Neural progenitor cell (in vitro differentiated cells): Measurements from ENCODE around the gene ARID3A. TPM values are rescaled to one million over a fixed set of nuclear protein-coding genes. Genes with fewer than 3 reads are reported as not detected.
"Not testable (repeated sequence)": the region's sequence is repeated elsewhere in the genome, so short reads cannot be mapped to it uniquely, and the experiment has no call there.

Source experiments
- DNase-seq: peaks from one replicate; pipeline ENCODE4 v3.0.0-alpha.2; 2016; ENCODE audit warnings: low spot score
- H2AFZ ChIP-seq: fragments of 200-600 bp; sonication (generic); replicated peaks from 2 replicates; pipeline ENCODE4 v1.6.1; 2016; ENCODE audit warnings: antibody characterized with exemption
- H3F3A ChIP-seq: fragments of 200-600 bp; sonication (generic); 2 replicates; pipeline ENCODE4 v1.6.1; 2016; ENCODE audit warnings: antibody characterized with exemption, low read depth
- H3K27ac ChIP-seq: fragments of 200-600 bp; sonication (generic); 2 replicates; pipeline ENCODE4 v1.5.1; 2016; ENCODE audit warnings: mild to moderate bottlenecking
- H3K27me3 ChIP-seq: fragments of 200-600 bp; sonication (generic); 2 replicates; pipeline ENCODE4 v1.6.1; 2016; ENCODE audit warnings: mild to moderate bottlenecking, moderate library complexity
- H3K36me3 ChIP-seq: fragments of 200-600 bp; sonication (generic); 2 replicates; pipeline ENCODE4 v1.5.1; 2016
- H3K4me1 ChIP-seq: fragments of 200-600 bp; sonication (generic); 2 replicates; pipeline ENCODE4 v1.6.1; 2016; ENCODE audit warnings: mixed run types
- H3K4me2 ChIP-seq: fragments of 200-600 bp; sonication (generic); 2 replicates; pipeline ENCODE4 v1.6.1; 2016
- H3K4me3 ChIP-seq: fragments of 200-600 bp; sonication (generic); 2 replicates; pipeline ENCODE4 v1.5.1; 2016
- H3K79me2 ChIP-seq: fragments of 200-600 bp; sonication (generic); 2 replicates; pipeline ENCODE4 v1.6.1; 2016; ENCODE audit warnings: low read depth
- H3K9ac ChIP-seq: fragments of 200-600 bp; sonication (generic); 2 replicates; pipeline ENCODE4 v1.6.1; 2016
- H3K9me3 ChIP-seq: fragments of 200-600 bp; sonication (generic); 2 replicates; pipeline ENCODE4 v1.5.1; 2016; ENCODE audit warnings: low read depth
- H4K20me1 ChIP-seq: fragments of 200-600 bp; sonication (generic); 2 replicates; pipeline ENCODE4 v1.6.1; 2016; ENCODE audit warnings: low read depth
- H3K27ac Mint-ChIP-seq: 3 replicates; pipeline ENCODE4 v1.8.0; 2021; ENCODE audit warnings: mixed read lengths
- H3K27me3 Mint-ChIP-seq: 2 replicates; pipeline ENCODE4 v1.8.0; 2022; ENCODE audit warnings: low read depth, mild to moderate bottlenecking, inconsistent platforms, moderate library complexity, mixed read lengths; ENCODE audit not compliant: insufficient read depth
- H3K36me3 Mint-ChIP-seq: 3 replicates; pipeline ENCODE4 v1.8.0; 2021; ENCODE audit warnings: mixed read lengths
- H3K4me1 Mint-ChIP-seq: 3 replicates; pipeline ENCODE4 v1.8.0; 2021; ENCODE audit warnings: mixed read lengths
- H3K4me3 Mint-ChIP-seq: 3 replicates; pipeline ENCODE4 v1.8.0; 2021; ENCODE audit warnings: mild to moderate bottlenecking, moderate library complexity, mixed read lengths
- H3K9me3 Mint-ChIP-seq: 3 replicates; pipeline ENCODE4 v1.8.0; 2020; ENCODE audit warnings: mixed read lengths
- CTCF ChIP-seq: fragments of 200-600 bp; sonication (generic); IDR thresholded peaks from 2 replicates; pipeline ENCODE4 v1.5.1; 2017; ENCODE audit warnings: antibody characterized with exemption, mild to moderate bottlenecking
- EZH2 ChIP-seq: fragments of 200-600 bp; sonication (generic); IDR thresholded peaks from 2 replicates; pipeline ENCODE4 v1.6.1; 2017; ENCODE audit warnings: antibody characterized with exemption, mild to moderate bottlenecking, moderate library complexity
- EZH2phosphoT487 ChIP-seq: fragments of 200-600 bp; sonication (generic); IDR thresholded peaks from 2 replicates; pipeline ENCODE4 v1.6.1; 2017; ENCODE audit warnings: antibody characterized with exemption
- total RNA-seq: library from RNA; depleted of rRNA; stranded (reverse); fragments of >200 nt; gene quantifications from 2 replicates; pipeline ENCODE4 v1.2.3, GENCODE V29; 2015; ENCODE audit warnings: low replicate concordance

The ARID3A gene
- total RNA-seq, 1 donor from 2014 or later = 25.5 TPM

DNA sequence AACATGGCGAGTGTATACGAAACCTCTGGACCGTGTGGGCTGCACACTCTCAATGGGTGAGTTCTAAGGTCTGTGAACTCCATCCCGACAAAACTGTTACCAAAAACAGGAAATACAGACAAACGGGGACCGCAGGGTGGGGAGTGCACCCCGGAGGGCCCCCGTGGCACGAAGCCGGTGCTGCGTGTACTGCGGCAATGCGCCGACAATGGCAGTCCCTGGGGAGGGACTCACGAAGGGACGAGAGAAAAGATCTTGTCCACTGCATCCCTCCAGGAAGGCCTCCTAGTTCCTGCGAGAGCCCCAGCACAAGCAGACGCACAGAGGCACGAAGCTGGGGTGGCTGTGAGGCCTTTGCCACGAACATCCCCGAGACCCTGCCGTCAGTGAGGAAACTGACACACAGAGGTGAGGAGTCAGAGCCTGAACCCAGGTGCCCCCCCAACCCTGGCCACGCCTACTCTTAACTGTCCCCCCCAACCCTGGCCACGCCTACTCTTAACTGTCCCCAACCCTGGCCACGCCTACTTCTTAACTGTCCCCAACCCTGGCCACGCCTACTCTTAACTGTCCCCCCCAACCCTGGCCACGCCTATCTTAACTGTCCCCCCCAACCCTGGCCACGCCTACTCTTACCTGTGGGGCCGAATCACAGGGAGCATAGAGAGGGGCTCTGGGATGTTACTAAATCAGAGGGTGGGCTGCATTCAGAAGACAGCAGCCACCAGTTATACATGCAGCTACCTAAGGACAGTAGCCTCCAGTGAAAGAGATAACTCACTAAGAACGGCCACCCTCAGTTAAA, 37.1 kb upstream of the ARID3A start:
- peaks cover 16% of the 10 kb centered on the region for H3K27me3 Mint-ChIP-seq
- H3K9me3 Mint-ChIP-seq = no peaks in the 10 kb centered on the region
- Histone ChIP-seq H3K4me1 (no peaks in the 10 kb centered on the region), H3K9me3 (no peaks in the 10 kb centered on the region), H3K4me2 (no peak overlapping the region), H3K27ac (no peak overlapping the region), H3K36me3 (no peaks in the 10 kb centered on the region), H4K20me1 (peaks cover 6% of the 10 kb centered on the region), H3K9ac (no peak overlapping the region), H2AFZ (no peak overlapping the region), H3K79me2 (peaks cover 15% of the 10 kb centered on the region), H3F3A (peaks cover 5% of the 10 kb centered on the region), H3K27me3 (no peaks in the 10 kb centered on the region), H3K4me3 (no peak overlapping the region)
- H3K27ac Mint-ChIP-seq = no peak overlapping the region
- H3K4me1 Mint-ChIP-seq = peaks cover 9% of the 10 kb centered on the region
- peak overlapping the region; percentile 64 for H3K4me3 Mint-ChIP-seq
- DNase-seq = no peak
- TF ChIP-seq CTCF = no peak
- TF ChIP-seq EZH2 = no peak
- TF ChIP-seq EZH2phosphoT487 = no peak
- peaks cover 7% of the 10 kb centered on the region for H3K36me3 Mint-ChIP-seq

DNA sequence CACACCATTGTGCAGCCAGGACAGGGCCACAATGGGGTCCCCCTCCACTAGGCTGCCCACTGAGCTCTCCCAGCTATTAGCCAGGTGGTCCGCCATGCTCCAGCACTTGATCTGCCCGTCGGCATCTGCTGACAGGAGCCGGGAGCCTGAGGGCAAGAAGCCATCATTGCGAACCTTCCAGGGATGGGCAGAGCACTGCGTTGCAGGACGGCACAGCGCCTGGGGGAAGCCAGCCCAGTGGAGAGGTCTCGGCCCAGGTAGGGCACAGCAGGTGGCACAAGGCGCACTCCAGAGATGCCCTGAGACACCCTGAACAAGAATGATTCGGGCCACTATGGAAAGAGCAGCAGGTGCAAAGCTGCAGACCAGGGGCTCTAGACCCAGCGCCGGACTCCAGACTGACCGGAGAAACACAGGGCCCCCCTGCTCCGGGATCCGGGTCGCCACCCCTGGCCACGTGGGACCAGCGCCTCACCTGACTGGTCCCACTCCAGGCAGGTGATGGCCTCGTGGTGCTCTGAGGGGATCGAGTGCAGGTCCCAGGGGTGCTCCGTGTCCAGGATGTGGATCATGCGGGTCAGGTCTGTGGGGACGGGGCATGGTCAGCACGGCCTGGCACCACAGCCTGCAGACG, 36.1 kb upstream of the ARID3A start:
- Histone ChIP-seq H3K4me3 (no peak overlapping the region), H3K27ac (no peak overlapping the region), H3K9me3 (no peaks in the 10 kb centered on the region), H3K36me3 (no peaks in the 10 kb centered on the region), H3K9ac (no peak overlapping the region), H2AFZ (no peak overlapping the region), H4K20me1 (peaks cover 6% of the 10 kb centered on the region), H3F3A (peaks cover 14% of the 10 kb centered on the region), H3K27me3 (no peaks in the 10 kb centered on the region), H3K4me1 (no peaks in the 10 kb centered on the region), H3K4me2 (no peak overlapping the region), H3K79me2 (peaks cover 15% of the 10 kb centered on the region)
- no peak overlapping the region for H3K27ac Mint-ChIP-seq
- H3K9me3 Mint-ChIP-seq = no peaks in the 10 kb centered on the region
- peak overlapping the region; percentile 60 for H3K4me3 Mint-ChIP-seq
- peaks cover 9% of the 10 kb centered on the region for H3K4me1 Mint-ChIP-seq
- no peak for TF ChIP-seq EZH2
- no peak for TF ChIP-seq EZH2phosphoT487
- no peak for TF ChIP-seq CTCF
- peaks cover 16% of the 10 kb centered on the region for H3K27me3 Mint-ChIP-seq
- H3K36me3 Mint-ChIP-seq = peaks cover 7% of the 10 kb centered on the region
- DNase-seq = no peak

DNA sequence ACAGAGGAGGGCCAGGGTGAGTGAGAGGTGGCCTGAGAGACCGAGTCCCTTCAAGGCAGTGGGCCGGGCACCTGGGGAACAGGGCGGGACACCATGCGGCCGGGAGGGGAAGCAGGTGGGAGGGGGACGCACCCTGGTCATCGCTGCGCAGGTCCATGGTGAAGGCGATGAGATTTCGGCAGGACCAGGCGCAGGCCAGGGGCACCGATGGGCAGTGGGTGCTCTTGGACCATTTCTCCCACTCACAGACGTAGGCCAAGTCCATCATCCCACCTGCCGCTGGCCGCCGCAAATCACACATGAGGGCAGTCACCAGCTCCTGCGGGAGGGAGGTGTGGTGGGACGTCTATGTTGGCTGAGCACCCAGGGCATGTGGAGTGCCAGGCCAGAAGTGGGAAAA, 35.0 kb upstream of the ARID3A start:
- Histone ChIP-seq H4K20me1 (peaks cover 6% of the 10 kb centered on the region), H2AFZ (no peak overlapping the region), H3K4me1 (no peaks in the 10 kb centered on the region), H3K9me3 (no peaks in the 10 kb centered on the region), H3K27ac (no peak overlapping the region), H3K4me2 (no peak overlapping the region), H3K36me3 (no peaks in the 10 kb centered on the region), H3F3A (peaks cover 14% of the 10 kb centered on the region), H3K9ac (no peak overlapping the region), H3K79me2 (peaks cover 15% of the 10 kb centered on the region), H3K4me3 (no peak overlapping the region), H3K27me3 (no peaks in the 10 kb centered on the region)
- H3K27ac Mint-ChIP-seq = no peak overlapping the region
- peaks cover 16% of the 10 kb centered on the region for H3K27me3 Mint-ChIP-seq
- H3K4me3 Mint-ChIP-seq = peak overlapping the region; percentile 80
- DNase-seq = no peak
- H3K4me1 Mint-ChIP-seq = peaks cover 9% of the 10 kb centered on the region
- no peaks in the 10 kb centered on the region for H3K9me3 Mint-ChIP-seq
- TF ChIP-seq EZH2phosphoT487 (no peak), EZH2 (no peak), CTCF (no peak)
- H3K36me3 Mint-ChIP-seq = peaks cover 7% of the 10 kb centered on the region

- Histone ChIP-seq H3F3A (peaks cover 14% of the 10 kb centered on the region), H3K4me3 (peak overlapping the region; percentile 97), H3K79me2 (peaks cover 15% of the 10 kb centered on the region), H3K4me2 (peak overlapping the region; percentile 95)
- not testable (repeated sequence) for H3K9me3 Mint-ChIP-seq, H3K27ac ChIP-seq, H3K9ac ChIP-seq, H3K4me1 ChIP-seq, DNase-seq, H3K36me3 ChIP-seq, H4K20me1 ChIP-seq, H3K36me3 Mint-ChIP-seq, H3K27me3 ChIP-seq, H2AFZ ChIP-seq, H3K4me1 Mint-ChIP-seq, H3K9me3 ChIP-seq, H3K27ac Mint-ChIP-seq
- Mint-ChIP-seq H3K4me3 (peak overlapping the region; percentile 90), H3K27me3 (peaks cover 16% of the 10 kb centered on the region)
Measured at GRCh38 chr19:891421-892200, 34.2 kb upstream of the ARID3A start.
